Measurements from ENCODE around the gene HRH4.

The HRH4 gene

DNA sequence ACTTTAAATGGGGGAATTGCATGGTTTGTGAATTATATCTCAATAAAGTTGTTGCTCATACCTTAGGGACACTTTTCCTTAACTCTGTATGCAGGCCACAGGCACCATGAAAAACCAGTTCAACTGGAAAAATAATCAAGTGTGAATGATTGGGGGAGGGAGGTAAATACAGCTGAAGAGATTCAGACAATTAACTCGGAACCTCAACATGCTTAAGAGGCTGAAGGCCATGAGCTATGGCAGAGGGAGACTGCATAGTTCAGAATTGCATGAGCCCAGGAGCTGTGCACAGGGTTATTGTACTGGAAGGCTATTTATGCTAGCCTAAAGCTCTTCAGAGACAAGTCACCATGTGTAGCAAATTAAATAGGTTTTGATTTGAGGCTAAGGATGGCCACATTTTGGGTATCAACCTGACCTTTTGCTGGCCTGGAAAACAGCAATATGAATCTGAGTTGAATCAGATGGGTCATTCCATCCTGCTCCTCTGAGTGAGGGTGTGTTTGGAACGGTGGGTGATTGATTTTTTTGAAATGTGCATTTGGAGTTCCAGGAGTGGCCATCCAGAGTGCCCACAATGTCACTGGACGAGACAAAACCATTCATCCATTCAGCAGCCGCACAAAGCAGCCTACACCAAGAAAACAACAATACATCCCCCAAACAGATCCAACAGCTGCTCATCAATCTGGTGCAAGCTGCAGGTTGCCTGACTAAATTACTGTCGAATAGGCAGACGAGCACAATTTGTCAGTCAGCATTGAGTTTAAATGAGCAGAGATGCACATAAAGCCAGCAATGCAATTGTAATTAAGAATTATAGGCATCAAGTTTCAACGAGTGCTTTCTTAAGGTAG is 42.5 kb downstream of the HRH4 start:
- Histone ChIP-seq H3K4me1 (ENCODE audit: low read length) (no peaks in the 10 kb centered on the region), H4K20me1 (ENCODE audit: insufficient read depth, low read length) (no peaks in the 10 kb centered on the region), H3K9me3 (replicated peaks; ENCODE audit: insufficient read depth, low read length) (no peaks in the 10 kb centered on the region), H2AFZ (ENCODE audit: low read length) (no peak overlapping the region), H3K9me2 (replicated peaks; ENCODE audit: insufficient read depth, low read length) (no peaks in the 10 kb centered on the region), H3K27ac (ENCODE audit: low read length) (no peak overlapping the region), H3K4me3 (ENCODE audit: low read length) (no peak overlapping the region), H3K36me3 (replicated peaks; ENCODE audit: insufficient read depth, low read length) (no peaks in the 10 kb centered on the region), H3K27me3 (replicated peaks; ENCODE audit: insufficient read depth, low read length) (no peaks in the 10 kb centered on the region), H3K4me2 (ENCODE audit: low read depth, low read length) (no peak overlapping the region), H3K9ac (ENCODE audit: low read length) (no peak overlapping the region), H3F3A (ENCODE audit: insufficient read depth, low read length) (no peaks in the 10 kb centered on the region), H3K79me2 (ENCODE audit: low read length) (no peaks in the 10 kb centered on the region)
- TF ChIP-seq EZH2 (optimal IDR thresholded peaks at IDR 0.05; ENCODE audit: low read depth, low read length): no peak
- no peak for DNase-seq

DNA sequence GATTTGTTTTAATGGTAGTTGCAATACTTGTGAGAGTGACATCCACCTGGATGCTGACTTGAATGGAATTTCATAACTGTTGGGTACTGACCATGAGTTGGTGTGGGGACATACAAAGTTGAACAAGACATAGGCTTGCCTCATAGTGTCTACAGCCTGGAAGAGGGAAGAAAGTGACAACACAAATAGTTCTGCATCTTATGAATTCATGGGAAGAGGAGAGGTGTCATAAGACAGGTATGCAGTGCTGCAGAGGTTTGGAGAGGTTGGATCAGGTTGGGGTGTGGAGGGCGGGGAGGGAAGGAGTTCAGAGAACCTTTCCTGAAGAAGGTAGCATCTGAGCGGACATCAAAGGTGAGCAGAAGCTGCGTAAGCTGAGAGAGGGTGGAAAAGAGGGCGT is 44.0 kb downstream of the HRH4 start:
- TF ChIP-seq EZH2phosphoT487 (IDR thresholded peaks at IDR 0.05; ENCODE audit: low read length) (no peak), EZH2 (optimal IDR thresholded peaks at IDR 0.05; ENCODE audit: low read depth, low read length) (no peak), CTCF (IDR thresholded peaks at IDR 0.05; ENCODE audit: low read length) (no peak)
- DNase-seq: no peak
- Histone ChIP-seq H3K4me1 (ENCODE audit: low read length) (no peaks in the 10 kb centered on the region), H4K20me1 (ENCODE audit: insufficient read depth, low read length) (no peaks in the 10 kb centered on the region), H3K9ac (ENCODE audit: low read length) (no peak overlapping the region), H3K9me3 (replicated peaks; ENCODE audit: insufficient read depth, low read length) (no peaks in the 10 kb centered on the region), H3F3A (ENCODE audit: insufficient read depth, low read length) (no peaks in the 10 kb centered on the region), H3K27ac (ENCODE audit: low read length) (no peak overlapping the region), H3K9me2 (replicated peaks; ENCODE audit: insufficient read depth, low read length) (no peaks in the 10 kb centered on the region), H3K4me3 (ENCODE audit: low read length) (no peak overlapping the region), H3K79me2 (ENCODE audit: low read length) (no peaks in the 10 kb centered on the region), H3K4me2 (ENCODE audit: low read depth, low read length) (no peak overlapping the region), H2AFZ (ENCODE audit: low read length) (no peak overlapping the region), H3K36me3 (replicated peaks; ENCODE audit: insufficient read depth, low read length) (no peaks in the 10 kb centered on the region), H3K27me3 (replicated peaks; ENCODE audit: insufficient read depth, low read length) (no peaks in the 10 kb centered on the region)

- Histone ChIP-seq H3K9me3 (replicated peaks; ENCODE audit: insufficient read depth, low read length) (no peaks in the 10 kb centered on the region), H3K27me3 (replicated peaks; ENCODE audit: insufficient read depth, low read length) (no peaks in the 10 kb centered on the region), H3K9ac (ENCODE audit: low read length) (no peak overlapping the region), H3K9me2 (replicated peaks; ENCODE audit: insufficient read depth, low read length) (no peaks in the 10 kb centered on the region), H4K20me1 (ENCODE audit: insufficient read depth, low read length) (no peaks in the 10 kb centered on the region), H3K4me2 (ENCODE audit: low read depth, low read length) (no peak overlapping the region), H2AFZ (ENCODE audit: low read length) (no peak overlapping the region), H3K36me3 (replicated peaks; ENCODE audit: insufficient read depth, low read length) (no peaks in the 10 kb centered on the region), H3K4me3 (ENCODE audit: low read length) (no peak overlapping the region), H3K4me1 (ENCODE audit: low read length) (no peaks in the 10 kb centered on the region), H3F3A (ENCODE audit: insufficient read depth, low read length) (no peaks in the 10 kb centered on the region), H3K79me2 (ENCODE audit: low read length) (no peaks in the 10 kb centered on the region), H3K27ac (ENCODE audit: low read length) (no peak overlapping the region)
- DNase-seq: no peak
- TF ChIP-seq CTCF (IDR thresholded peaks at IDR 0.05; ENCODE audit: low read length): no peak
- TF ChIP-seq EZH2phosphoT487 (IDR thresholded peaks at IDR 0.05; ENCODE audit: low read length): no peak
- no peak for TF ChIP-seq EZH2 (optimal IDR thresholded peaks at IDR 0.05; ENCODE audit: low read depth, low read length)
Observed at GRCh38 chr18:24506175-24506574, 45.7 kb downstream of the HRH4 start.

DNA sequence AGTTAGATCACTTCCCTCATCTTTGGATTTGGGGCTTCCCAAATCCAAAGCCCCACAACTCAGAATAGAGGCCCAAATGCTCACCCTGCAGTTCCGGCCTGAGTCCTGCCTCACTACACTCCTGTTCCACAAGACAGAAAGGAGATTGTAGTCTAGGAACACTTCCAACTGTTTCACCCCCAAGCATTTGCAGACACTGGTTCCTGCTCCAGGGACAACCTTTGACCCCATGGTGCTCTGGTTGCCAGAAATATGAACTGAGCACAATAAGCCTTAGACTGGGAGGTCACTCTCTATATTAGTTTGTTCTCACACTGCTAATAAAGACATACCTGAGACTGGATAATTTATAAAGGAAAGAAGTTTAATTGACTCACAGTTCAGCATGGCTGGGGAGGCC is 49.0 kb downstream of the HRH4 start:
- no peaks in the 10 kb centered on the region for H3K4me1 ChIP-seq (ENCODE audit: low read length)
- no peaks in the 10 kb centered on the region for H3K79me2 ChIP-seq (ENCODE audit: low read length)
- no peaks in the 10 kb centered on the region for H3K9me3 ChIP-seq (replicated peaks; ENCODE audit: insufficient read depth, low read length)
- H3K4me3 ChIP-seq (ENCODE audit: low read length): no peak overlapping the region
- H2AFZ ChIP-seq (ENCODE audit: low read length): no peak overlapping the region
- no peak overlapping the region for H3K4me2 ChIP-seq (ENCODE audit: low read depth, low read length)
- no peaks in the 10 kb centered on the region for H3F3A ChIP-seq (ENCODE audit: insufficient read depth, low read length)
- no peak overlapping the region for H3K27ac ChIP-seq (ENCODE audit: low read length)
- no peaks in the 10 kb centered on the region for H3K27me3 ChIP-seq (replicated peaks; ENCODE audit: insufficient read depth, low read length)
- no peak for TF ChIP-seq EZH2phosphoT487 (IDR thresholded peaks at IDR 0.05; ENCODE audit: low read length)
- TF ChIP-seq CTCF (IDR thresholded peaks at IDR 0.05; ENCODE audit: low read length): no peak
- TF ChIP-seq EZH2 (optimal IDR thresholded peaks at IDR 0.05; ENCODE audit: low read depth, low read length): no peak
- no peaks in the 10 kb centered on the region for H3K36me3 ChIP-seq (replicated peaks; ENCODE audit: insufficient read depth, low read length)
- no peaks in the 10 kb centered on the region for H3K9me2 ChIP-seq (replicated peaks; ENCODE audit: insufficient read depth, low read length)
- H4K20me1 ChIP-seq (ENCODE audit: insufficient read depth, low read length): no peaks in the 10 kb centered on the region
- no peak for DNase-seq
- no peak overlapping the region for H3K9ac ChIP-seq (ENCODE audit: low read length)

Data from MM.1S (cell line).